Gastrocnemius medialis (tissue), 4 donors: Measurements from ENCODE around the gene FRZB. TPM values are rescaled to one million over a fixed set of nuclear protein-coding genes. Genes with fewer than 3 reads are reported as not detected.
"Not testable (repeated sequence)": the region's sequence is repeated elsewhere in the genome, so short reads cannot be mapped to it uniquely, and the experiment has no call there.

Experiments
- ATAC-seq, 2 donors: fragments of 150-250 bp; one replicate each; pipeline ENCODE4 v1.9.1; 2016
- DNase-seq, 2 donors: peaks; one replicate each; pipeline ENCODE4 v3.0.0-alpha.2; 2019
- H3K27ac ChIP-seq, 4 donors: fragments of 200-600 bp; sonication (generic); 1 replicate in 1 of 4; 2 replicates in 3 of 4; pipeline ENCODE4 v1.5.1; 2016 to 2018; ENCODE audit warnings: mild to moderate bottlenecking in 2 of 4, moderate library complexity in 1 of 4
- H3K27me3 ChIP-seq, 3 donors: fragments of 200-600 bp; sonication (generic) in 2 of 3; 1 replicate in 1 of 3; 2 replicates in 2 of 3; pipeline versions ENCODE4 v1.5.1 to v1.6.0; 2016 to 2019; ENCODE audit warnings: mild to moderate bottlenecking in 1 of 3, moderate library complexity in 1 of 3
- H3K36me3 ChIP-seq, 2 donors: fragments of 200-600 bp; sonication (generic) in 1 of 2; one replicate each; pipeline ENCODE4 v1.5.1; 2017 to 2018
- H3K4me1 ChIP-seq, 2 donors: fragments of 200-600 bp; sonication (generic) in 1 of 2; one replicate each; pipeline ENCODE4 v1.5.1; 2016 to 2017; ENCODE audit warnings: mild to moderate bottlenecking in 2 of 2
- H3K4me3 ChIP-seq, 4 donors: fragments of 200-600 bp; sonication (generic) in 3 of 4; 1 replicate in 1 of 4; 2 replicates in 3 of 4; pipeline ENCODE4 v1.5.1; 2016 to 2019; ENCODE audit warnings: mild to moderate bottlenecking in 2 of 4
- H3K9me3 ChIP-seq, 3 donors: fragments of 200-600 bp; sonication (generic) in 2 of 3; 1 replicate in 1 of 3; 2 replicates in 2 of 3; pipeline ENCODE4 v1.5.1; 2016 to 2019
- CTCF ChIP-seq, 5 experiments: fragments of 450-650 bp in 3 of 5; fragments of 200-600 bp in 2 of 5; sonication (generic) in 2 of 5; IDR thresholded peaks in 4 of 5; conservative IDR thresholded peaks in 1 of 5; 1 replicate in 4 of 5; 2 replicates in 1 of 5; pipeline ENCODE4 v1.5.1; 2016 to 2019; ENCODE audit warnings: antibody characterized with exemption in 5 of 5, mild to moderate bottlenecking in 3 of 5, moderate library complexity in 3 of 5
- POLR2A ChIP-seq, 2 donors: fragments of 450-650 bp; IDR thresholded peaks; one replicate each; pipeline ENCODE4 v1.6.1; 2017; ENCODE audit warnings: antibody characterized with exemption in 2 of 2, mild to moderate bottlenecking in 2 of 2, moderate library complexity in 2 of 2
- in situ Hi-C, 4 donors: fragments of 200-750 bp; cut with MboI; loops; one replicate each; pipeline versions ENCODE4 v1.15.0 to v1.8.0; 2017; ENCODE audit warnings: low sequenced_read_pairs in 4 of 4
- intact Hi-C: fragments of 100-400 bp; cut with DNase I; formaldehyde crosslinking; loops from one replicate; pipeline ENCODE4 v1.15.1; 2023; ENCODE audit warnings: low total_unique reads
- total RNA-seq, 4 donors: library from RNA; depleted of rRNA; stranded (reverse); fragments of >200 nt; gene quantifications; one replicate each; pipeline versions ENCODE4 v1.1.0 to v1.2.3, GENCODE V29; 2016

Gene FRZB
- total RNA-seq, 4 donors from 2014 or later, result 1.3 to 31.3 (median 4.3) TPM

GRCh38 chr2:182887093-182887492, 20.7 kb upstream of the FRZB start:
- TF ChIP-seq CTCF (IDR thresholded peaks at IDR 0.05 in 4 of 5, conservative IDR thresholded peaks at IDR 0.05 in 1 of 5) (no peak), POLR2A (IDR thresholded peaks at IDR 0.05) (no peak)
- no peaks in the 10 kb centered on the region for H3K9me3 ChIP-seq
- H3K4me1 ChIP-seq, result peaks cover 4 to 8% of the 10 kb centered on the region in 2 donors
- in situ Hi-C loops, result no loop called here
- ATAC-seq (no peak), DNase-seq (no peak)
- no peaks in the 10 kb centered on the region for H3K27me3 ChIP-seq
- intact Hi-C loops, result no loop called here
- H3K27ac ChIP-seq, result no peak overlapping the region
- H3K4me3 ChIP-seq, result no peak overlapping the region
- no peaks in the 10 kb centered on the region for H3K36me3 ChIP-seq

GRCh38 chr2:182885771-182886170, 19.3 kb upstream of the FRZB start:
- H3K27ac ChIP-seq, result no peak overlapping the region
- ATAC-seq (no peak), DNase-seq (no peak)
- TF ChIP-seq POLR2A (IDR thresholded peaks at IDR 0.05), result no peak
- TF ChIP-seq CTCF (IDR thresholded peaks at IDR 0.05 in 4 of 5, conservative IDR thresholded peaks at IDR 0.05 in 1 of 5), result no peak
- no peaks in the 10 kb centered on the region for H3K36me3 ChIP-seq
- intact Hi-C loops (no loop called here), in situ Hi-C loops (no loop called here)
- no peaks in the 10 kb centered on the region for H3K27me3 ChIP-seq
- peaks cover 0 to 4% of the 10 kb centered on the region in 2 donors for H3K4me1 ChIP-seq
- H3K9me3 ChIP-seq, result no peaks in the 10 kb centered on the region
- H3K4me3 ChIP-seq, result no peak overlapping the region

- intact Hi-C loops (no loop called here), in situ Hi-C loops (no loop called here)
- peaks cover 0 to 4% of the 10 kb centered on the region in 2 donors for H3K4me1 ChIP-seq
- no peak for DNase-seq
- no peak overlapping the region for H3K4me3 ChIP-seq
- H3K27ac ChIP-seq, result no peak overlapping the region
- peak in 1 of 2 donors; percentile 53 for ATAC-seq
- TF ChIP-seq CTCF (IDR thresholded peaks at IDR 0.05 in 4 of 5, conservative IDR thresholded peaks at IDR 0.05 in 1 of 5), result no peak
- TF ChIP-seq POLR2A (IDR thresholded peaks at IDR 0.05), result no peak
- H3K36me3 ChIP-seq, result no peaks in the 10 kb centered on the region
- no peaks in the 10 kb centered on the region for H3K27me3 ChIP-seq
- peaks cover 0 to 3% (median 0%) of the 10 kb centered on the region in 3 donors for H3K9me3 ChIP-seq
Observed at GRCh38 chr2:182883451-182883850, 17.0 kb upstream of the FRZB start.

GRCh38 chr2:182880100-182880499, 13.7 kb upstream of the FRZB start:
- H3K27ac ChIP-seq, ATAC-seq, H3K4me3 ChIP-seq, H3K27me3 ChIP-seq, DNase-seq, H3K9me3 ChIP-seq, H3K36me3 ChIP-seq, in situ Hi-C loops, intact Hi-C loops, H3K4me1 ChIP-seq: not testable (repeated sequence)

GRCh38 chr2:182876653-182877052, 10.2 kb upstream of the FRZB start:
- H3K36me3 ChIP-seq, H3K27ac ChIP-seq, H3K9me3 ChIP-seq, intact Hi-C loops, ATAC-seq, DNase-seq, H3K4me1 ChIP-seq, H3K27me3 ChIP-seq, H3K4me3 ChIP-seq, in situ Hi-C loops: not testable (repeated sequence)

- H3K27ac ChIP-seq, result no peak overlapping the region
- in situ Hi-C loops, result no loop called here
- ATAC-seq (no peak), DNase-seq (no peak)
- H3K27me3 ChIP-seq, result peaks cover 0 to 2% (median 0%) of the 10 kb centered on the region in 3 donors
- H3K36me3 ChIP-seq, result no peaks in the 10 kb centered on the region
- intact Hi-C loops, result no loop called here
- TF ChIP-seq POLR2A (IDR thresholded peaks at IDR 0.05) (no peak), CTCF (IDR thresholded peaks at IDR 0.05 in 4 of 5, conservative IDR thresholded peaks at IDR 0.05 in 1 of 5) (no peak)
- H3K4me3 ChIP-seq, result no peak overlapping the region
- H3K4me1 ChIP-seq, result peaks cover 7 to 20% of the 10 kb centered on the region in 2 donors
- H3K9me3 ChIP-seq, result no peaks in the 10 kb centered on the region
Observed at GRCh38 chr2:182870227-182870626, 3.8 kb upstream of the FRZB start.
